Kasumi-1 (cell line): ENCODE results near the gene EFNA3.
"Not testable (repeated sequence)": the region's sequence is repeated elsewhere in the genome, so short reads cannot be mapped to it uniquely, and the experiment has no call there.

ENCODE experiments used
- DNase-seq, 2 experiments: peaks; one replicate each; lab custom pipeline; 2025; lab: John Stamatoyannopoulos, UW

Gene EFNA3

GRCh38 chr1:155110381-155110780 is 31.7 kb downstream of the EFNA3 start:
- DNase-seq, result no peak

GRCh38 chr1:155110826-155111225 is 32.2 kb downstream of the EFNA3 start:
- no peak for DNase-seq

- no peak for DNase-seq
These were observed 34.9 kb downstream of the EFNA3 start for GRCh38 chr1:155113450-155113980.

- DNase-seq, result no peak
These were observed 37.6 kb downstream of the EFNA3 start for GRCh38 chr1:155116113-155116764.

- no peak for DNase-seq
These were observed 39.0 kb downstream of the EFNA3 start for GRCh38 chr1:155117610-155118009.

GRCh38 chr1:155118090-155118489 is 39.5 kb downstream of the EFNA3 start:
- DNase-seq, result not testable (repeated sequence)

- no peak for DNase-seq
These were observed 41.6 kb downstream of the EFNA3 start for GRCh38 chr1:155120253-155120652.

GRCh38 chr1:155121249-155121648 is 42.6 kb downstream of the EFNA3 start:
- DNase-seq, result no peak

- DNase-seq, result no peak
These were observed 43.7 kb downstream of the EFNA3 start for GRCh38 chr1:155122308-155122707.

GRCh38 chr1:155123801-155124200 is 45.2 kb downstream of the EFNA3 start:
- no peak for DNase-seq

GRCh38 chr1:155124503-155125463 is 46.1 kb downstream of the EFNA3 start:
- DNase-seq, result no peak

- no peak for DNase-seq
These were observed 46.9 kb downstream of the EFNA3 start for GRCh38 chr1:155125511-155125945.

GRCh38 chr1:155125946-155126555 is 47.4 kb downstream of the EFNA3 start:
- DNase-seq, result no peak

GRCh38 chr1:155126556-155127104 is 48.0 kb downstream of the EFNA3 start:
- DNase-seq, result peak; percentile 21 to 23

GRCh38 chr1:155127105-155127966 is 48.7 kb downstream of the EFNA3 start, which contains the start of gene EFNA1:
Gene EFNA1 (plus strand): TSS chr1:155127876. CDS start chr1:155127978, 102 bp downstream.
- DNase-seq, result peak in 1 of 2 experiments; percentile 14

- DNase-seq, result no peak
These were observed 49.5 kb downstream of the EFNA3 start for GRCh38 chr1:155127967-155128754.

- DNase-seq, result no peak
These were observed 50.3 kb downstream of the EFNA3 start for GRCh38 chr1:155128755-155129473.

GRCh38 chr1:155130272-155131006 is 51.8 kb downstream of the EFNA3 start:
- DNase-seq, result no peak

GRCh38 chr1:155131285-155131684 is 52.6 kb downstream of the EFNA3 start:
- DNase-seq, result no peak
